HG02973 (cell line): Measurements from ENCODE around the gene PKMYT1.
"Not testable (repeated sequence)": the region's sequence is repeated elsewhere in the genome, so short reads cannot be mapped to it uniquely, and the experiment has no call there.

ENCODE experiments used
- ATAC-seq: cut with Tn5 transposase; IDR thresholded peaks from one replicate; pipeline ENCODE4 v1.9.1; 2021; ENCODE audit warnings: moderate library complexity; ENCODE audit not compliant: unreplicated experiment

Gene PKMYT1

DNA sequence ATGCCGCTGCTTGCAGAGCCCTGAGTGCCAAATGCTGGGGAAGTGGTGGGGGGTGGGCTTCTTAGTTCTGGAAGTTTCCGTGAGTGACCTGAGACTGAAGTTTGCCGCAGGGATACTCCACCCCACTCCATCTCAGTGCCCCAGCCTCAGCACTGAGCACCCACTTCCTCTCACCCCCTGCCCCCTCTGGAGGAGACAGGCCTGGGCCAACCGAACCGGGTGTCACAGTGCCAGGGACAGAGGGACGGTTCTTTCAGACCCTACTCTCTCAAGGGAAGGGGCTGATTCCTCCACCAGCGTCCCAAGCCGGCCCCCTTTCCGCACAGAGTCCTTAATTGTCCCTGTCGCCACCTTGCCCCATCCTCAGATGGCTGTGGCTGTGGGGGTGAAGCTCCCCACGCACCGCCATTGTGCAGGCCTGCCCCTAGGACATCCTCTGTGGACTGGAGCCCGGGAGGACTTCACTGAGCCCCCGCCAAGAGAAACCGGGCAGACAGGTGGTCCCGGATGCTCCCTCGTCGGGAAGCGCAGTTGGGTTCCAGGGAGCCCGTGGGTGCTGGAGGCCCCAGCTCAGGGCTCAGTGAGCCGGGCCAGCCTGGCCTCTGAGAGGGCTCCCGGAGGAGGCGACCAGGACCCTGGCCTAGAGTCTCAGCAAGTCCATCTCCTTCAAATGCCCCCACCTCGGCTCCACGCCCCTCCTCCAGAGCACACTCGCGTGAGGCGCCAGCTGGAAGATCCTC is 17.7 kb downstream of the PKMYT1 start:
- no peak for ATAC-seq

DNA sequence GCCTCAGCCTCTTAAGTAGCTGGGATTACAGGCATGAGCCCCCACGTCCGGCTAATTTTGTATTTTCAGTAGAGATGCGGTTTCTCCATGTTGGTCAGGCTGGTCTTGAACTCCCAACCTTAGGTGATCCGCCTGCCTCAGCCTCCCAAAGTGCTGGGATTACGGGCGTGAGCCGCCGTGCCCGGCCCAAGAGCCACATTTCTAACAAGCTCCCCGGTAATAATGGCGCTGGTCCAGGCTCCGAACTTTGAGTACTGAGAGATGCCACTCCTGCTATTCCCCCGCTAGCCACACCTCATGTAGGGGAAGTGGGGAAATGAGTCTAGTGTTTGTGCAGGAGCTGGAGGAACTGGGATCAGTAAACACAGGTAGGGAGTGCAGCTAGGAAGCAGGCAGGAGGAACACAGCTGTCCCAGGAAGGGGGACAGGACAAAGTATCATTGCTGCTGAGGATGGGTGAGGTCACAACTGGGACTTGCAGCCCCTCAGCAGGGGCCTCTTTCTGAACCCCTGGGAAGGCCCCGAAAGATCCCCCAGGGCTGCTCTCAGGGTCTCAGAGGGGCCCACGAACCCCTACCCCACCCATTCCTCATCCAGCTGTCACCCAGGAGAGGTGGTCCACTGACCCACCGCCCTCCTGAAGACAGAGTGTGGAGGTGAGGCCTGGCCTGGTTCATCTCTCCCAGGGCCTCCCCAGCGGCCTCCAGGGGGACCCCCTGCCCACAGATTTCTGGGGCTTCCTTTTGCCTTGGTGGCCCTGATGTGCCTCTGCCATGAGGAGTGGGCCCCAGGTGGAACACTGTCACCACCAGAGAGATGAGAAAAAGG is 19.8 kb downstream of the PKMYT1 start:
- ATAC-seq = no peak

DNA sequence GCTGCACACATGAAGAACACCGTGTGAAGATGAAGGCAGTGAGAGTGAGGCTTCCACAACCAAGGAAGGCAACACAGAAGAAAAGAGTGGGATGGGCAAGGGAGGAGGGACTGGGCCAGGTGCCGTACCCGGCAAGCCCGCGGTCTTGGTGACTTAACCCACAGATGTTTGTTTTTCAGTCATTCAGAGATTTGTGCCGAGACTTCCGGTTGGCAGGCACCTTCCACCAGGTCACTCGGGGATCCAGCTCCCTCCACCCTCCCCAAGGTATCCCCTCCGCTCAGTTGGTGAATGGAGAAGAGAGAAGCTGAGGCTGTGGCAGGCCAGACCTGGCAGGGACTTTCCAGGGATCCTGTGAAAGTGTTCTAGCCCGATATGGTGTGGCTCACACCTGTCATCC is 21.0 kb downstream of the PKMYT1 start:
- ATAC-seq = no peak

DNA sequence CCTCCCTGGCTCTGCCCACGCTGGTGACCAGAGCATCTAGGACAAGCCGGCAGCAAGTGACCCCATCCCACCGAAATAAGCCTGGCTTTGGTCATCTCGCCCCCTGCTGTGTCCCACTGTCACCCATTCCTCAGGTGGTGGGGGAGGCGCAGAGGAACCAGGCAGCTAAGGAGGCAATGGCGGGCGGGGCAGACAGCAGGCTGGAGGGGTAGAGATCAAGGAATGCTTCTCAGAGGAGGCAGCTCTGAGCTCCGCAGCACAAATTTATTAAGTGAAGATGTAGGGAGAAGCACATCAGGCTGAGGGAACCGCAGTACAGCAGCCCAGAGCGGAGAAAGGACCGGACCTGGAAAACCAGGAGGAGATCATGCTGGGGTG is 23.7 kb downstream of the PKMYT1 start:
- no peak for ATAC-seq

DNA sequence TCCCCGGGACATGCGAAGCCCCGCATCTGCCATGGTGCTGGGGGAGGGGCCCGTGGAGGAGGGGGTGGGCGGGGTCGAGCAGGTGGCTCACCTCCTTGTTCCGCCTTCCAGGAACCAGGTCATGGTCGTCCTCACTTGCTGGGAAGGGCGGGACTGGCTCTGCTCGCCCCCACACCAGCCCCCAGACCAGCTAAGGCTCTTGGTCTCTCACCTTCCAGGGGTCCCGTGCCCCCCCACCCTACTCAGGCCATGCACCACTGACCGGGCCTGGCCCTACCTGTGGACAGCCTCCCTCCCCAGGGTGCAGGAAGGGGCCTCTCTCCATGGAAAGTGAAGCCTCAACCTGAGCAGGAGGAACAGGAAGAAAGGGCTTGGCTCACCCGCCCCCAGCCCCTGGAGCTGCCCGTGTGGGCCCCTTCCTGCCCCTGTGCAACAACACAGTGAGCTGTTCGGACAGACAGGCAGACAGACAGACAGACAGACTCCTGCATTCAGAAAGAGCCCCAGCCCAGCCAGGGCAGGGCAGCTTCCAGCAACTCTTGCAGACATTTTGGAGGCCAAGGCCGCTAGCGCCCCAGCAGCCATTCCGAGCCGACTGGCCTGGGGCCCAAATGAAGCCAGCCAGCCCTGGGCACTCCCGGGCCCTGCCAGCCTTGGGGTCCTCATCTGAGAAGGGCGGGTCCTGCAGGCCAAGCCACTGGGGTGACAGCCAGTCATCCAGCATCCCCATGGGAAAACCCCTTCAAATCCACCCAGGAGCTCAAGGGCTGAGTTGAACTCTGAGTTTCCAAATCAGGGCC is 24.3 kb downstream of the PKMYT1 start:
- no peak for ATAC-seq

DNA sequence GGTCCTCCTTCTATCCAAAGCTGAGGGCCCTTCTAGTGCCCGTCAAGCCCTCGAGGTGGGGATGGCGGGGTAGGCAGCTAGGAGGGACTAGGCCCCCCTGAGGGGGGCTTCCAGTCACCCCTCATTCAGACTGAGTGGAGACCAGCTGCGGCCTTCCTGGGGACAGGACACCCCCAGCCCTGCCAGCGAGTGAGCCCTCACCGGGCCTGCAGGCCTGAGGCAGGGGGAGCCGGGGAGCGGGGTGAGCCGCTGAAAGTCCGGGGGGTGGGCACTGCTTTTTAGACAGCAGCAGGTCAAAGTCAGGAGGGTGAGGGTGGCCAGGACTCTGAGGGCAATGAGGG is 24.8 kb downstream of the PKMYT1 start:
- no peak for ATAC-seq

DNA sequence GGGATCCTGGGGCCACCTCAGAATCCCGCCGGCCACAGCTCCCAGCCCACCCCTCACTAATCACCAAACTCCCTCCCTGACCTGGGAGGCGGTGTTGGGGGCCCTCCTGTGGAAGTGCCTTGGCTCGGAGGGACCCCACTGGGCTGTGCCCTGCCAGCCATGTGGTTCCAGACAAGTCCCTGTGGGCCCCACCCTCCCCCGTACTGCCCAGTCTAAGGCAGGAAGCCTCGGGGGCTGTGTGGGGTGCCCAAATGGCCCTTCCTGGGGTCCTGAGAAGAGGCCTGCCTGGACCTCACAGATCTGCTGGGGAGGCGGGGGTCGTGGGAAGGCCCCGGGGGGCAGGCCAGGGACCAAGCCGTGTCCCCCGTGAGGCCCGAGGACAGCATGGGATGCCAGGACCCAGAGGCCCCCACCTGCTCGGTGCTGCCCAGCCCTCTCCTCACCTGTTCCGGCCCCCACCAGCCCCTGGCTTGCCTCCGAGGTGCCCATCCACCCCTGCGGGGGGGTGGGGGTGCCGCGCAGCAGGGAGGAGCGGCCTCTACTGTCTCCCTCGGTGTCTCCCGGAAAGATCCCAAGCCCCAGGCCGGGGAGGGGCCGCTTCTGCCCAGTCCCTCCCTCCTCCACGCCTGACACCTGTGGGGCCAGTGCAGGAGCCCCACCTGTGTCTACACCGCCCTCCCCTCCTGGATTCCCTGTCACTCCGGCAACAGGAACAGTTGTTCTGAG is 25.4 kb downstream of the PKMYT1 start:
- no peak for ATAC-seq

DNA sequence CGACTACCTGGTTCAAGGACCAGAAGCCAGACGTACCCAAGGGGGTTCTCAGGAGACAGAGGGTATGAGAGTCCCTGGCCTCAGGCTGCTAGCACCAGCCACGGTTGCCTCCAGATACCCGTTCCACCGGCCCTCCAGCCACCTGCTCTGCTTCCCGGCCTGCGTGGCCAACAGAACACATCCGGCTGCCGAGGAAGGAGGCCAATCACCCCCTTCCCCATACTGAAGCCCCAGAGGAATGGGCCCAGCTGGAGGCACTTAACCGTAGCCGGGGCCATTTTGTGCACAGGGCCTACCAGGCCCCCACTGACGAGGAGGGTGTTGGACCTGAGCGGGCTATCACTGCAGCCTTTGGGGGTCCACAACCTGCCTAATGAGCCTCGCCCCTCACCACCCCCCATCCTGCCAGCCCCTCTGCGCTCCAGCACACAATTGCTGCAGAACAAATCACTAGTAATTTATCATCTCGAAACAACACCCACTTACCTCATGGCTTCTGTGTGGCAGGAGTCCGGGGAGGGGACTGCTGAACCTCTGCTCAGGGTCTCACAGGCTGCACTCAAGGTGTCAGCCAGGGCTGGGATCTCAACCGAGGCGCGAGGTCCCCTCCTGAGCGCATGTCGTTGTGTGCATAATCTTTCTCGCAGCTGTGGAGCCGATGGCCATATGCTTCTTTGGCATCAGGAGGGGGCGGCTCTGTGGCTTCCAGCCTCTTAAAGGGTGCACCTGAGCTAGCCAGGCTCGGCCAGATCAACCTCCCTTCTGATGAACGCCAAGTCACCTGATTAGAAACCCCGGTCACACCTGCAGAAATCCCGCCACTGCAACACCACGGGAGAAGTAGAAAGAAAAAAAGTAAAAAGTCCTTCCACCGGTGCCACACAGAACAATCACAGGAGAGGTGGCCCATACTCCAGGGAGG is 26.3 kb downstream of the PKMYT1 start:
- ATAC-seq = no peak

DNA sequence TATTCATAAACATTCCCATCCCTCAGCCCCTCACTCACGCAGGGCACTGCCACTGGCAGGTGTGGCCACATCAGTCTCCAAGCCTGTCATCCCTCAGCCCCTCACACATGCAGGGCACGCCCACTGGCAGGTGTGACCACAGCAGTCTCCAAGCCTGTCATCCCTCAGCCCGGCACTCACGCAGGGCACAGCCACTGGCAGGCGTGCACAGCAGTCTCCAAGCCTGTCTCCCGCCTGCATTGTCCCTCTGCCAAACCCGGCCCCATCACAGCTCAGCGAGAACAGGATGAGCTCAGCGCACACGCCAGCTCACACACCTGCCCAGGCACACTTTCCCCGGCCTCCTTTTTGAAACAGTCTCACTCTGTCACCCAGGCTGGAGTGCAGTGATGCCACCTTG is 27.6 kb downstream of the PKMYT1 start:
- ATAC-seq = no peak

DNA sequence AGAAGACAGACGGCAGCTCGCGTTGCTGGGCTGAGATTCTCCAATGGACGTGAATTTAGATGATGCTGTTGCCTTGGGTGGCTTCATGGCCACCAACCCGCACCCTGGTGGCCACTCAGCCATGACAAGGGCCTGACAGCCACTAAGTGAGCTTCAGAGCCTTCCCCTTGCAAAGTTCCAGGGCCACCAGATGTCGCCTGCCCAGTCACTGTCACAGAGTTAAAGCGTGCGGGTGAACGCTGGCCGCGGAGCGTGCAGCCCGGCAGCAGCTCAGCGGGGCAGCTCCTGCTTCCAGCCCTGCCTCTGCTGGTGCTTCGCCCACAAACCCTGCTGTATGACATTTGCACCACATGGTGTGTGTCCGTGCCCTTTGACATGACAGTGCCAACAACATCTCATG is 29.5 kb downstream of the PKMYT1 start:
- no peak for ATAC-seq

DNA sequence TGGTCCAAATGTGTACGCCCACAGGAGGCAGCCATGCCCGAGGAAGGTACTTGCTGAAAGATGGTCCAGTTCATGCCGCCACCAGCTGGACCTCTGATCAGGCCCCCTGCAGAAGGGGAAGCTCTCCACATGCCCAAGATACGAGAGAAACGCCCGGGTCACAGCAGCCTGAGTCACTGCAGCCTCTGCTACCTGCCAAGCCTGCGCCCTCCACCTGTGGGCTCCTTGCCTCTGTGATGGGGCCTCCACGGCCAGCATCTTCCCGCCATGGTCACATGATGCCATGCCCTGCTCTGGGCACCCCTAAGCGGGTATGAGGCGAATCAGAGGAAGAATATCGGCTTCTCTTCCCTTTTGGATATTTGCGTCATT is 29.9 kb downstream of the PKMYT1 start:
- ATAC-seq = no peak

DNA sequence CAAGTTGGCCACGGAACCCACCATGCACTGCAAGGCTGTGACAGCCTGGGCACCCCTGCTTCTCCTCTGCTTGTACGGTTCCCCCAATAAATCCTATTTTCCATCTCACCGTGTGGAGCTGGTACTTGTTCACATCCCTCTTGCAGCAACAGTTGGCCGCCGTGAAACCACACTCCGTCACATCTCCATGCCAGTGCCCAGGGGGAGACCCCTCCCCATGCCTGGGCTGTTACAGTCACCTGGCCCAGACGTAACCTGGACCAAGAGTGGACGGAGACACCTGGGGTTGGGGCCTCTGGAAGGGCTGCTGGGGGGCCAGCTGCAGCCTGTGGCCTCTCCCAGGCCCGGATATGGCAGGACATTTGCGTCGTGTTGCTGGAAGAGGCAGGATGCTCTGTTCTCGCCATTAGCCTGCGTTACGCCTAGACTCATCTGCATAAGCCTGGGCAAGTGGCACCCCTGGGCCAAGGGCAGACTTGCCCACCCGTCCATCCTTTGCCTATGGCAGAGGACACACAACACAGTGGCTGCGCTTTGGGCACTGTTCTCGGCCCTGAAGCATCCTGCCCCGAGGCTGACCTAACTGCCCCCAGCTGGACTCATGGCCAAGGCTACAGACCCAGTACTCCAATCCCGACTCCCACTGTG is 30.4 kb downstream of the PKMYT1 start:
- ATAC-seq = no peak

DNA sequence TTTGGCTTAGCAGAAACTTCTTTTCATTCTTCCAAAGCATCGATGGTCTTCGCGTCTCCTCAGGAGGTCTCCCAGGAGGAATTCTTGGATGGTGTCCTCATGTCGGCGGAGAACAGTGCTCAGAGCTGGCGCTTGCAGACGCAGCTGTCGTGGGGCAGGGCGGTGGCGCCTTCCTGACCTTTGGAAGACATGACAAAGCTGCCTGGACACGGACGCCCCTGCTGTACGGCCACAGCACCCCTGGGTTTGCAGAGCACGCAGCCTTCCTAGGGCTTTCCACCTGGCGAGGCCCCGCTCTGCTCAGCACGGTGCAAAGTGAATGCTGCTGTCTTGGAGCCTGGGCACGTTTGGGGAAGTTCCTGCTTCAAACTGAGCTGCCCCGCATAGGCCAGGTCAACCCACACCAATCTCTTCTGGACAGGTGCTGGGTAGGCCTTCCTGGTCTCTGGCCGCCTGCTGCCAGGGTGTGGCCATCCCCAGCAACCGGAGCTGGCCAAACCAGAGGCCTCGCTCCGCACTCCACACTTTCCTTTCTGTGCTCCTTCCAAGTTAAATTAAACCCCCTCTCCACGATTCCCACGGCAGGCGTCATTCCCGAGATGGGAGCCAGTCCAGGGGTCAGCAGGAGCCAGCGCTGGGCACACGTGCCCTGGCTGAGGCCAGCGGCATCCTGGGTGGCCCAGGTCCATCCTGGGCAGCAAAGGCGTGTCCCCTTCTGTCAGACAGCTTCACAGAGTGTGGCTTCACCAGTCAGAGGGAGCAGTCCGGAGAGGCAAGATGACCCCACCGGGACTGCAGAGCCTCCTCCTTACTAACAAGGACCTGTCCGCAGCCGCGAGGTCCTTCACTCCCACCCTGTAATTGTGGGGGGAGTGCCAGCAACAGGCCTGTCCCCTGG is 31.2 kb downstream of the PKMYT1 start:
- ATAC-seq = no peak

DNA sequence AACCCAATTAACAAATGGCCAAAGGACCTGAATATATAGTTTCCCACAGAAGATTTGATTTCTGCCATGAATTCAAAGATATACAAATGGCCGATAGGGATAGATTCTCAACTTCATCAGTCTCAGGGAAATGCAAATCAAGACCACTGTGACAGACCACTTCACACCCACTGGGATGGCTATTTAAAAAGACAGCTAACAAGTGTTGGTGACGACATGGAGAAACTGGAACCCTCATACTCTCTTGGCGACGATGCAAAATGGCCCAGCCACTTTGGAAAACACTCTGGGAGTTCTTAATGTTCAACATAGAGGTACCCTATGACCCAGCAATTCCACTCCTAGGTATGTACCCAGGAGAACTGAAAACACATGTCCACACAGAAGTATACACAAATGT is 33.6 kb downstream of the PKMYT1 start:
- no peak for ATAC-seq

DNA sequence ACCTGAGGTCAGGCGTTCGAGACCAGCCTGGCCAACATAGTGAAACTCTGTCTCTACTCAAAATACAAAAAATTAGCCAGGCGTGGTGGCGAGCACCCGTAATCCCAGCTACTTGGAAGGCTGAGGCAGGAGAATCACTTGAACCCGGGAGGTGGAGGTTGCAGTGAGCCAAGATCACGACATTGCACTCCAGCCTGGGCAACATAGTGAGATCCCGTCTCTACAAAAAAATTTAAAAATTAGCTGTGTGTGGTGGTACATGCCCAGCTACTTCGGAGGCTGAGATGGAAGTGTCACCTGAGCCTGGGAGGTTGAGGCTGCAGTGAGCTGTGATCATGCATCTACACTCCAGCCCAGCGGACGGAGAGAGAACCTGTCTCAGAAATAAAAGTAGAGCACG is 36.5 kb downstream of the PKMYT1 start:
- not testable (repeated sequence) for ATAC-seq

DNA sequence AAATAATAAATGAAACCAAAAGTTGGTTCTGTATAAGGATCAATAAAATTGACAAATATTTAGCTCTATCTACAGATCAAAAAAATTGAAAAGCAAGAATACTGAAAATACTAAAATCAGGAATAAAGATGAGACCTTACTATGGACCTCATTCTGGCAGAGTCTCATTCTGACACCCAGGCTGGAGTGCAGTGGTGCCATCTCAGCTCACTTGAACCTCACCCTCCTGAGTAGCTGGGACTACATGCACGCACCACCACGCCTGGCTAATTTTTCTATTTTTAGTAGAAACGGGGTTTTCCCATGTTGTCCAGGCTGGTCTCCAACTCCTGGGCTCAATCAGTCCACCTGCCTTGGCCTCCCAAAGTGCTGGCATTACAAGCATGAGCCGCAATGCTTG is 38.2 kb downstream of the PKMYT1 start:
- no peak for ATAC-seq

DNA sequence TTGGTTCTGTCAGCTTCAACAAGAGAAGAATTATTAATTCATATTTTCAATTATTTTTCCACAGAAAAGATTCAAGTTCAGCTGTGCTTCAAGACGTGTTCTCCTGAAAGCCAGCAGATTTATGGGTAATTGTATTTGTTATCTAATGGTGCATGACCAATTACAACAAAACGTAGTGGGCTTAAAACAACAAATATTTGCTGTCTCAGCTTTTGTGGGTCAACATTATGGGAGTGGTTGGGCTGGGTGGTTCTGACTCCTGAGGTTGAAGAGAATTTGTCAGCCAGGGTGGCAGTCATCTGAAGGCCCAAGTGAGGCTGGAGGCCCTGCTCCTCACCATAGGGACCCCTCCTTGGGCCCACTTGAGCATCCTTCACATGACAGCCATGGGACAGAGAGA is 40.3 kb downstream of the PKMYT1 start:
- no peak for ATAC-seq

DNA sequence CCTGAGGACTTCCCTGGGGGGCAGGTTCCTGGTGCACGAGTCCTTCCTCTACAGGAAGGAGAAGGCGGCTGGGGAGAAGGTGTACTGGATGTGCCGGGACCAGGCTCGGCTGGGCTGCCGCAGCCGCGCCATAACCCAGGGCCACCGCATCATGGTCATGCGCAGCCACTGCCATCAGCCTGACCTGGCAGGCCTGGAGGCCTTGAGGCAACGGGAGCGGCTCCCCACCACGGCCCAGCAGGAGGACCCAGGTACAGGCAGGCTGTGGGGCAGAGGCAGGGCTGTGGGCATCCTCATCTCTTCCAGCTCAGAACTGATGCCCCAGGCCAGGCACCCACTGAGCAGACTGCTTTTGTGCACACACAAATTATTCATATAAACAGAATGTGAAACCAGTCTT is 42.0 kb downstream of the PKMYT1 start:
- ATAC-seq = no peak

DNA sequence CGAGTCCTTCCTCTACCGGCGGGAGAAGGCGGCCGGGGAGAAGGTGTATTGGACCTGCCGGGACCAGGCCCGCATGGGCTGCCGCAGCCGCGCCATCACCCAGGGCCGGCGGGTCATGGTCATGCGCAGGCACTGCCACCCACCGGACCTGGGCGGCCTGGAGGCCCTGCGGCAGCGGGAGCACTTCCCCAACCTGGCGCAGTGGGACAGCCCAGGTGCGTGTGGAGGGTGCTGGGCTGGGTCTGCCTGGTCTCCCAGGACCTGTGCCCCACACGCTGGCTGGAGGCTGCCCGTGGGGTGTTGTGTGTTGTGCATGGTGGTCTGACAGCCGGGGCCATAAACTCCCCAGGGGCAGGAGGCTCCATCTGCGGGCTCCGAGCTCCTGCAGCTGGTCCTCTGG is 43.1 kb downstream of the PKMYT1 start:
- ATAC-seq = no peak
